Suppressor macrophage treated with lipopolysaccharide for 1 hour (primary cell): Measurements from ENCODE around the gene ATP2C2.
"Not testable (repeated sequence)": the region's sequence is repeated elsewhere in the genome, so short reads cannot be mapped to it uniquely, and the experiment has no call there.

Experiments
- DNase-seq, 3 donors: peaks; one replicate each; pipeline ENCODE4 v3.0.0-alpha.2; 2020 to 2022

The ATP2C2 gene

GRCh38 chr16:84421081-84421937, 53.0 kb downstream of the ATP2C2 start:
- no peak for DNase-seq

DNA sequence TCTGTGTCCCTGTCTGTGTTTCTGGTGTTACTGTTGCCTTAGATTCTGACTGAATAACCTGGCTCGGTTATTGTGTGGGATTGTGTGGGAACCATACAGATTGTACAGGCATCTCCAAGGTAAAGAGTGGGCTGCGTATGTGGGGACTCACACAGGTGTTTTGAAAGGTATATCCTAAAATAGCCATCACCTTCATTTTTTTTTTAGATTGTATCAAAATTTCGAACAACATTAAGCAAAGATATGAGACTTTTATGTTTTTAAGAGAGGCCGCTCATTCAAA, 53.5 kb downstream of the ATP2C2 start:
- no peak for DNase-seq

- DNase-seq: peak; percentile 37 to 57 (median 55)
These were observed 55.1 kb downstream of the ATP2C2 start for GRCh38 chr16:84423416-84423837.

DNA sequence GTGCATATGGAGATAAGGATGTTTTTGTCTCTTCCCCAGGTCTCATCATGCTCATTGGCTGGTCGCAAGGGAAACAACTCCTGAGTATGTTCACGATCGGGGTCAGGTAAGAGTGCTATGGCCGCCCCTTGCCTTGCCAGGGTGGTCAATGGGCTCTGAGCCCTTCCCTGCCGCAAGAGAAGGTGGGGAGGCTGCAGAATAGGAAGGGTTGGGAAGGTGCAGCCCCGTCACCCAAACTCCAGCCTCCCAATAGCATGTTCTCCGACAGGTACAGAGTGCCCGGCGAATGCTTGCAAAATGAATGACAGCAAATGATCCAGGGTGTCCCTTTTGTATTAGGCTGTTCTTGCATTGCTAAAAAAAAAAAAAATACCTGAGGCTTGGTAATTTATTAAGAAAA, 57.4 kb downstream of the ATP2C2 start:
- no peak for DNase-seq

- no peak for DNase-seq
These were observed 58.5 kb downstream of the ATP2C2 start for GRCh38 chr16:84426804-84427203.

GRCh38 chr16:84427553-84427952, 59.2 kb downstream of the ATP2C2 start:
- DNase-seq: no peak

DNA sequence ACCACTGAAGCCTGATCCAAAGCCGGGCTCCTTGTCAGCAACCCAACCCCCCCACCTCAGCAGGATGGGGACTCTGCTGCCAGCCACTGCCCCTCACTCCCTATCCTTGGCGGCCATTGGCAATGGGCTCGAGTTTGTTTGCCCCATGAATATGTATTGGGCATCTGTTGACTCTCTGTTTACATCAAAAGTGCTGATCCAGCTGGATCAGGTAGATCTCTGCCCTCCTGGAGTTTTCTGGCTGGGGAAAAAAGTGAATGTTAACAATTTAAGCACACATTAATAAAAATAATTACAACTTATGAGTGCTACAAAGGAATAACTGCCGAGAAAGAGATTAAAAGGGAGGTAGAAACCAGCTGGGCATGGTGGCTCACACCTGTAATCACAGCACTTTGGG, 62.5 kb downstream of the ATP2C2 start:
- DNase-seq: no peak

DNA sequence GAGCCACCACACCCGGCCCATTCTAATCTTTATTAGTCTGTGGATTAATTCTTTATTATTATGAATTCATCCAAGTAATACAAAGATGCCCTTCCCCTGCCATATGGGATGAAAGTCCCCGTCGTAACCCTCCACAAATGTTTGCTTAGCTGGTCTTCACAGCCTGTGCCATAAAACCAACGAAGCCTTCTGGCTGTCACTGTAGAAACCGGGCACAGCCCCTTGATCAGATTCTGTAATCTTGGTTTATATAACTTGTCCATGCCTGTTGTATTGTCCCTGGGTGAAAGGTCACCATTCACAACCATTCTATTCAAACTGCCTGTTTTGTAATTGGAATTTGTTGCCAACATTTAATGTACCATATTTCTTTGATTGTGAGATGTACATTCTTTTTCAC, 66.5 kb downstream of the ATP2C2 start:
- DNase-seq: no peak

GRCh38 chr16:84436196-84436595, 67.9 kb downstream of the ATP2C2 start:
- DNase-seq: no peak

GRCh38 chr16:84438971-84439696, 70.8 kb downstream of the ATP2C2 start:
- no peak for DNase-seq

- DNase-seq: no peak
These were observed 74.2 kb downstream of the ATP2C2 start for GRCh38 chr16:84442416-84443145.

- DNase-seq: no peak
These were observed 74.9 kb downstream of the ATP2C2 start for GRCh38 chr16:84443166-84443802.

GRCh38 chr16:84444476-84444875, 76.1 kb downstream of the ATP2C2 start:
- no peak for DNase-seq

- DNase-seq: no peak
These were observed 77.7 kb downstream of the ATP2C2 start for GRCh38 chr16:84446084-84446483.

DNA sequence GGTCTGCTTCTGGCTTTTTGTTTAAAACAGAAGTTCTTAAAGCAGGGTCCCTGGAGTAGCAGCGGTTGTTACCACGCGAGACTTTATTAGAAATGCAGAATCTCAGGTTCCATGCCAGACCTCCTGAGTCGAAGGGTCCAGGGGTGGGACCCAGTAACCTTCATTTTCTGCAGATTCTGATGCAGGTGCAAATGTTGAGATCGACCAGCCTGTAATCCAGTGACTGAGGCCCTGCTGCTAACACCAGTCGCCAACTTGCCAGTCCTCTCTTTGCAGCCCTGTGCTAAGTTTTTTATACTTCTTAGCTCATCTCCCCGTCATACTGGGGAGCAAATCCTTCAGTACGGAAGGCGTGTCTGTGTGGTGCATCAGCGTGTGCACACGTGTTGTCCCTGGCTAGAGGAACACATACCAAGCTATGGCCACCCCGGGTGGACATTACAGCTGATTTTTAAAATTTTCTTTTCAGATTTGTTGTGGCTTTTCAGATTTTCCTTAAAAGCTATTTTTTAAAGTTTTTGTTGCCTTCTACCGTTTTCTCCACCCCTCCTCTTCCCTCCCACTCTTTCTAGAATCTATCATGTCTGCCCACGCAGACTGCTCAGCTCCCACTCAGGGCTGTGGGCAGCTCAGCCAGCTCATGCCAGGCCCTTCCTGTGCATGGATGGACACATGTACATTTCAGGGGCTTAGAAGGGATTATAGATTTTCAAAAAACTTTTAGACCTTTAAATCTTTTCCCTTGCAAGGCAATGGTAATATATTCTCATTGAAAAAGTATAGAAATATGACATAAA, 78.5 kb downstream of the ATP2C2 start:
- no peak for DNase-seq

DNA sequence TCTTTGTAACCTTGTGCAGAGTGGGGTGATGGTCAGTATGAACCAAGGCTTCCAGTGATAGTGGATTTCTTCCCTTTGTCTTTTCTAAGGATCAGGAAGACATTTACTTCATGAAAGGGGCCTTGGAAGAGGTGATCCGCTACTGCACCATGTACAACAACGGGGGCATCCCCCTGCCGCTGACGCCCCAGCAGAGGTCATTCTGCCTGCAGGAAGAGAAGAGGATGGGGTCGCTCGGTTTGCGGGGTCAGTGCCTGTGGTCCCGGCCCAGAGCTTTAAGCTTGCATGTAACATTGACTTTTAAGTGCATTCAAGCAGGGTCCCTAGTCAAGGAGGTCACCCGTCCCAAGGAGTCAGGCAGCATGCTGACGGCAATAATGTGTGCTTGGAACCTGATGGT, 80.1 kb downstream of the ATP2C2 start:
- DNase-seq: no peak

- no peak for DNase-seq
These were observed 81.1 kb downstream of the ATP2C2 start for GRCh38 chr16:84449156-84450140.

- DNase-seq: no peak
These were observed 82.0 kb downstream of the ATP2C2 start for GRCh38 chr16:84450176-84450865.

DNA sequence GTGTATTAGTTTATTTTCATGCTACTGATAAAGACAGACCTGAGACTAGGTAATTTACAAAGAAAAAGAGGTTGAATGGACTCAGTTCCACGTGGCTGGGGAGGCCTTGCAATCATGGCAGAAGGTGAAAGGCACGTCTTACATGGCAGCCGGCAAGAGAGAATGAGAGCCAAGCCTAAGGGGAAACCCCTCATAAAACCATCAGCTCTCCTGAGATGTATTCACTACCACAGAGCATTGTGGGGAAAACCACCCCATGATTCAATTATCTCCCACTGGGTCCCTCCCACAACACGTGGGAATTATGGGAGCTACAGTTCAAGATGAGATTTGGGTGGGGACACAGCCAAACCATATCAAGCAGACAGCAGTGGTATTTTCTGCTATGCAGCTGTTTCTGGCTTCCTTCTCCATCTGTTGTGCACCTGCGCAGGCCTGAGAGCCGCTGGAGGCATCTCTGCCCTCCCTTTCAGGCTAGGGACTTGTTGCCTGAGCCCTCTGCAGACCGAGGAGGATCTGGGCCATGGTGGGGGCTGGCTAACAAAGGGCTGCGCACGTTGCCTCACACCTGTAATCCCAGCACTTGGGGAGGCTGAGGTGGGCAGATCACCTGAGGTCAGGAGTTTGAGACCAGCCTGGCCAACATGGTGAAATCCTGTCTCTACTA, 82.8 kb downstream of the ATP2C2 start:
- not testable (repeated sequence) for DNase-seq

DNA sequence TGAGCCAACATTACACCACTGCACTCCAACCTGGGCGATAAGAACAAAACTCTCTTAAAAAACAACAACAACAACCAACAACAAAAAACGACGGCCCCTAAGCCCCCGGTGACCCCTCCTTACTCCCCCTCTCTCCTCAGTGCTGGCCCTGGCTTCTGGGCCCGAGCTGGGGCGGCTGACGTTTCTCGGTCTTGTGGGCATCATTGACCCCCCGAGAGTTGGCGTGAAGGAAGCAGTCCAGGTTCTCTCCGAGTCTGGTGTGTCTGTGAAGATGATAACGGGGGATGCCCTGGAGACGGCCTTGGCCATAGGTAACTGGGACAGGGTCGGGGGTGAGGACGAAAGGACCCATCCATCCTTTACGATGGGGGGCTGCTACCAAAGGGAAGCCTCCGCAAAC, 83.4 kb downstream of the ATP2C2 start:
- no peak for DNase-seq
